ENCODE measurements around the gene WWTR1.

The WWTR1 gene

GRCh38 chr3:149589332-149589731, 68.5 kb downstream of the WWTR1 start:
- no peak for DNase-seq

GRCh38 chr3:149588909-149589308, 68.9 kb downstream of the WWTR1 start:
- no peak for DNase-seq

GRCh38 chr3:149587383-149587782, 70.4 kb downstream of the WWTR1 start:
- DNase-seq, result no peak

GRCh38 chr3:149586871-149587270, 71.0 kb downstream of the WWTR1 start:
- no peak for DNase-seq

- no peak for DNase-seq
These were observed 72.5 kb downstream of the WWTR1 start for GRCh38 chr3:149585401-149585726.

- no peak for DNase-seq
These were observed 73.7 kb downstream of the WWTR1 start for GRCh38 chr3:149583921-149584635.

- no peak for DNase-seq
These were observed 75.4 kb downstream of the WWTR1 start for GRCh38 chr3:149582395-149582794.

GRCh38 chr3:149581681-149582370, 76.0 kb downstream of the WWTR1 start:
- DNase-seq, result no peak

- DNase-seq, result no peak
These were observed 76.6 kb downstream of the WWTR1 start for GRCh38 chr3:149581248-149581647.

GRCh38 chr3:149579838-149580542, 77.8 kb downstream of the WWTR1 start:
- no peak for DNase-seq

GRCh38 chr3:149579161-149579560, 78.7 kb downstream of the WWTR1 start:
- DNase-seq, result no peak

GRCh38 chr3:149577801-149578200, 80.0 kb downstream of the WWTR1 start:
- DNase-seq, result no peak

- no peak for DNase-seq
These were observed 81.8 kb downstream of the WWTR1 start for GRCh38 chr3:149575961-149576564.

- DNase-seq, result no peak
These were observed 82.4 kb downstream of the WWTR1 start for GRCh38 chr3:149575213-149575960.

GRCh38 chr3:149572796-149573414, 84.9 kb downstream of the WWTR1 start:
- DNase-seq, result no peak

- no peak for DNase-seq
These were observed 86.4 kb downstream of the WWTR1 start for GRCh38 chr3:149571381-149571780.

- DNase-seq, result no peak
These were observed 87.8 kb downstream of the WWTR1 start for GRCh38 chr3:149570016-149570415.

- DNase-seq, result no peak
These were observed 90.4 kb downstream of the WWTR1 start for GRCh38 chr3:149567381-149567780.

- no peak for DNase-seq
These were observed 91.4 kb downstream of the WWTR1 start for GRCh38 chr3:149566292-149566975.

- no peak for DNase-seq
These were observed 93.7 kb downstream of the WWTR1 start for GRCh38 chr3:149564079-149564478.

- DNase-seq, result no peak
These were observed 94.7 kb downstream of the WWTR1 start for GRCh38 chr3:149563114-149563513.

- no peak for DNase-seq
These were observed 97.2 kb downstream of the WWTR1 start for GRCh38 chr3:149560617-149561016.

Data from activated CD4-positive, alpha-beta T cell treated with anti-CD3 and anti-CD28 coated beads, Interleukin-2, amount 50 U/mL, for 4 hours (primary cell).